HG03565 (cell line): ENCODE data around the gene LRRC3.
"Not testable (repeated sequence)": the region's sequence is repeated elsewhere in the genome, so short reads cannot be mapped to it uniquely, and the experiment has no call there.

Experiments
- ATAC-seq: cut with Tn5 transposase; IDR thresholded peaks from one replicate; pipeline ENCODE4 v1.9.1; 2021; ENCODE audit warnings: mild to moderate bottlenecking, moderate library complexity; ENCODE audit not compliant: unreplicated experiment

LRRC3 gene

DNA sequence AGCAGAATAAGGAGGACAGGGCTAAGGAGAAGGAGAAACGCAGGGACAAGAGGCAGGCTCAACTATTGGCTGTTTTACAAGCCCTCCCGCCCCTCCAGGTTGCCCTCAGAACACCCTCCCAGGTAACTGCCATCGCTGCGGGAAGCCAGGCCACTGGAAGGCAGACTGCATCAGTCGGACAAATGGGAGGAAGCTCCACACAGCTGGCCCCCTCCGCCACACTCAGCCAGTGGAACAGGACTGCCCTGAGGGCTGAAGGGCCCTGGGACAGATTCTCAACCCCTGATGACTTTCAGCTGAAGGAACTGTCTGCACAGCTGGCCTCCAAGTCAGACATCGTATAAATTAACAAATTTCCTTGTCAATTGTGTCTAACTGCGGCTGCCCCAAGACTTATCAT lies 21.8 kb downstream of the LRRC3 start:
- ATAC-seq = no peak

DNA sequence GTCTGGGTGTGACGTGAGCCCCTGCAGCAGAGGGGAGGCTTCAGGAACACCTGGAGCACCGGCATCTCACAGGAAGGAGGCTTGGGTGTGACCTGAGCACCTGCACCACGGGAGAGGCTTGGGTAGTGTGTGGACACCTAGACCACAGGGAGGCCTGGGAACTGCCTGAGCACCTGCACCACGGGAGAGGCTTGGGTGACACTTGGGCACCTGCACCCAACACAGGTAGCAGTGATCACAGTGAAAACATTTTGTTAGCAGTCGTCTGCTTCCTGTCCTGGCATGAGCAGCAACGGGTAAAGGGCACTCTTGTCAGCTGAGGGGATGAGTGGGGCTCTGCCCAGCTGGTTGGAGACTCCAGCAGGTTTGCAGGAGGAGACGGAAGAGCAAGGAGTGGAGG lies 22.4 kb downstream of the LRRC3 start:
- no peak for ATAC-seq

DNA sequence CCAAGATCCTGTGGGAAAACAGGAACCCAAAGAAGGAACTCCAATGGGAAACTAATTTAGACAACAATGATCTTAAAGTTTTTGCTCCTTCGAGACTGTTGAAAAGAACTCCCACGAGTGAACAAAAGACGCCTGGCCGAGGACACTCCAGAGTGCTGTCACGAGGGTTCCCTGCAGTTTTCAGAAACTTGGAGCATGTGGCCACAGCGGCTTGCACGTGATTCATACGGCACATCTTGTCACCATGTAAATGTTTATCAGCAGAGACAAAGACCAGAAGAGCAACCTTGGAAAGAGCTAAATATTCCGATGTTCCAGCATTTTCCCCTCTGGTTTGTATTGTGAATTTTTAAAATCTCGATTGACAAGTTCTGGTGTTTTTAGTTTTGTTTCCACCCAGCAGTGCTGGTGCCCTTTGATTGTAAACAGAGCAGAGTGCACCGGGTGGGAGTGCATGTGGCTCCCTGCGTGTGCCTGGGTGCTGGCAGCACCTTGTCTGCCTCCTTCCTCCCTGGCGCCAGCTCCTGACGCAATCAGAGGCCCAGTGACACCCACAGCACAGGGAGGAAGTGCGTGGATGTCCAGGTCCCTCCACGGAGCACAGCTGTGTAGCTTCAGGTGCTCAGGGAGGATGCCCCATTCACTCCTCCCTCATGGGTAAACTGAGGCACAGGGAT lies 23.0 kb downstream of the LRRC3 start:
- ATAC-seq = no peak

DNA sequence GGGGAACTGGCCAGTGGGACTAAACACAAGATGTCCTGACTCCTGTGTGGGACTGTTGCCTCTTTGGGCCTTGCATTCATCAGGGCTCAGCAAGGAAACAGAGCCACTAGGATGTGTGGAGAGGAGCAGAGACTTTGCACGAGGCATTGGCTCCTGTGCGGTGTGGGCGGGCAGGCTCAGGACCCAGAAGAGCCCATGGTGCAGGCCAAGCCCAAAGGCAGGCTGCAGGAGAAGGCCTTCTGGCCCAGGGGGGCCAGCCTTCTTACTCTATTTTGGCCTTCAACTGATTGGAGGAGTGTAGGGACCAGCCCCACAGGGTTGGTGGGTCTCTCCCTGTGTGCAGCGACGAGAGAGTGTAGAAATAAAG lies 23.5 kb downstream of the LRRC3 start:
- no peak for ATAC-seq

DNA sequence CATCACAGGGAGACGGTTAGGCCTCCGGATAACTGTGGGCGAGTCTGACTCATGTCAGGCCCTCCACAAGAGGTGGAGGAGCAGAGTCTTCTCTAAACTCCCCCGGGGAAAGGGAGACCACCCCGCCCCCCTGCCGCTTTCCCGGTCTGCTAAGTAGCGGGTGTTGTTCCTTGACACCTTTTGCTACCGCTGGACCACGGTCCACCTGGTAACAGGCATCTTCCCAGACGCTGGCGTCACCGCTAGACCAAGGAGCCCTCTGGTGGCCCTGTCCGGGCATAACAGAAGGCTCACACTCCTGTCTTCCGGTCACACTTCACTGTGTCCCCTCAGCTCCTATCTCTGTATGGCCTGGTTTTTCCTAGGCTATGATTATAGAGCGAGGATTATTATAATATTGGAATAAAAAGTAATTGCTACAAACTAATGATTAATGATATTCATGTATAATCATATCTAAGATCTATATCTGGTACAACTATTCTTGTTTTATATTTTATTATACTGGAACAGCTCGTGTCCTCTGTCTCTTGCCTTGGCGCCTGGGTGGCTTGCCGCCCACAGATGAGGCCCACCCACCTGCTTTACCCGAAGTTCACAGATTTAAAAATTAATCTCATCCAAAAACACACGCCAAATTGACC lies 24.4 kb downstream of the LRRC3 start:
- not testable (repeated sequence) for ATAC-seq

DNA sequence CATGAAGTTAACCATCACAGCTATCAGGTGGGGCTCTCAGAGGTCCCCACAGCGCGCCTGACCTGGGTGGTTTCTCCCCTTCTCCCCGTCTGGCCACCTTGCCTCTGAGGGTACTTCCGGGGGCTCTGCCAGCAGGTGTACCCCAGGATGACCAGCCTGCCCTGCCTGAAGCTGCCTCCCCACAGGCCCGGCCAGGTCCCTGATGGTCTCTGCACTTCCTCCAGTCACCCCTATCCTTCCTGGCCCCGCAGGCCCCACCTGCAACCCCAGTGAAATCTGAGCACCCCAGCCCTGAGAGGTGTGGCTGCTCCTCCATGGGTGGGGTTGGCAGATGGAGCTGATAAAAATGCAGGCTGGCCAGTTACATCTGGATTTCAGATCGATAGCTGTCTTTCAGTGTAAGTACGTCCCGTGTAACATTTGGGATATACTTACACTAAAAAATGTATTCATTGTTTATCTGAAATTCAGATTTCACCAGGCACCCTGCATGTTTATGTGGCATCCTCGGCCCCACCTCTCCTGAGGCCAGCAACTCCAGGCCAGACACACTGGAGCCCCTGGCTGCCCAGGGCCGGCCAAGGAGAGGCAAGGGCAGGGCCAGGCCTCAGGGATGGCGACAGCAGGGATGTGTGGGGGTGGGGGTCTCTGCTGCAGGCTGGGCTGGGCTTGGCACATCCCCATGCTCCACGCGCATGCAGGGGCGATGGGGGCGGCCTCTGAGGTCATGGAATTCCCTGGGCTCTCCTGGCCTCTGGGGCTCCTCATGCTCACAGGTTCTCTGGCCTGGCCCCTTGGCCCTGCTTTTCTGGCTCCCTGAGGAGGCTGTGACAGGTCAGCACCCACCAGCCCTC lies 25.1 kb downstream of the LRRC3 start:
- ATAC-seq = no peak

DNA sequence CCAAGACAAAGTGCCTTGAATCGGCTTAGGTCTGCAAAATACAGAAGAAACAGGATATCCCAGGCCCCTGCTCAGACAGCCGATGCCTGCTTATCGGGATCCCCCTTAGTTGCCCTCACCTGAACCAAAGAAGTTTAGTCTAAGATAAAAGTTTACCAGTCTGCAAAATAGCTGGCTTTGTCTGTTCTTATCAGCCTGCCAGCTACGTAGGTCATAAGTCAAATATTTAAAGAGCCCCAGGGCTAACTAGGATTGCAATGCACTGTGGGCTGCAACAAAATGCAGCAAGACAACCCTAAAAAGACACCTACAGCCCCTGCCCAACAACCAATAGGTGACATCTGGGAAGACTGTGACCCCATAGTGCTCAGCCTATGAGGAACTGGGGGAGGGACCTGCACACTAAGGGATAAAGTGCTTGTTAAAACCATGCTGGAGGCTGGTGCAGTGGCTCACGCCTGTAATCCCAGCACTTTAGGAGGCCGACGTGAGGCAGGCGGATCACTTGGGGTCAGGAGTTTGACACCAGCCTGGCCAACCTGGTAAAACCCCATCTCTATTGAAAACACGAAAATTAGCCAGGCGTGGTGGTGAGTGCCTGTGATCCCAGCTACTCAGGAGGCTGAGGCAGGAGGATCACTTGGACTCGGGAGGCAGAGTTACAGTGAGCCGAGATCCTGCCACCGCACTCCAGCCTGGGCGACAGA lies 27.4 kb downstream of the LRRC3 start:
- no peak for ATAC-seq

DNA sequence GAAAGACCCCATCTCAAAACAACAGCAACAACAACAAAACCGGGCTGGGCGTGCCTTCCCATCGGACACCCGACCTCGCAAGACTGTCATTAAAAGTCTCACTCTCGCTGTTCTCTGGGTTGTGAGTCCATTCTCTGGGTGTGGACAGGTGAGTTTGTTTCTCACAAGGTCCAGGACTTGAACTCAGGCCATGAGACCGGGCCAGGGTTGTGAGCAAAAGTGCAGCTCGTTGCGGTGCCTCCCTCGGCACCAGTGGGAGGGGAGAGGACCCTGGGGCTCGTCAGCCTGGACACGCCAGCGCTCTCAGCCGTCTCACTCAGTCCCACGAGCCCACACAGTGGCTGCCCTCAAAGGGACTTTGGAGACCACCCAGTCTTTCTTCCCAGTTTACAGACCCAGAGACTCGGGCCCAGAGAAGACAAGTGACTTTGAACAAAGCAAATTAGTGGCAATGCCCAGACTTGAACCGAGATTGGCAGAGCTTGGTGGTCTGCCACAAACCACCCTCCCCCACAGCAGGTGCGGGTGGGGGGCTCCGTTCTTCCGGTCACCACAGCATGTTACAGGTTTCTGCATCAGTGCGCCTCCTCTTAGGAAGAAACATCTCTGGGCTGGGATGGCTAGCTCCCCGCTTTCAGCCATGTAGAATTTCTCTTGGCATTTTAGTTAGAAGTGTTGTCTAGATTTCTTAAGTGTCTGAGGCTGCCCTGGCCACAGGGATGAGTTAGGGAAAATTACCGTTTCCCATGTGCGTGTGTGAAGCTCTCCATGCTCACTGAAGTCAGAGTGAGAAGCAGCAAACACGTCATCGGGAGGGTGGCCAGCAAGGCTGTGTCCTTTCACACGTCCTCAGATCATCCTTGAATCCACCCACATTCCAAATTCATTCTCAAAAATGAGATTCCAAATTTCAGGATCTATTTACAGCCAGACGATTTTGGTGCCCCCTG lies 28.3 kb downstream of the LRRC3 start:
- no peak for ATAC-seq

DNA sequence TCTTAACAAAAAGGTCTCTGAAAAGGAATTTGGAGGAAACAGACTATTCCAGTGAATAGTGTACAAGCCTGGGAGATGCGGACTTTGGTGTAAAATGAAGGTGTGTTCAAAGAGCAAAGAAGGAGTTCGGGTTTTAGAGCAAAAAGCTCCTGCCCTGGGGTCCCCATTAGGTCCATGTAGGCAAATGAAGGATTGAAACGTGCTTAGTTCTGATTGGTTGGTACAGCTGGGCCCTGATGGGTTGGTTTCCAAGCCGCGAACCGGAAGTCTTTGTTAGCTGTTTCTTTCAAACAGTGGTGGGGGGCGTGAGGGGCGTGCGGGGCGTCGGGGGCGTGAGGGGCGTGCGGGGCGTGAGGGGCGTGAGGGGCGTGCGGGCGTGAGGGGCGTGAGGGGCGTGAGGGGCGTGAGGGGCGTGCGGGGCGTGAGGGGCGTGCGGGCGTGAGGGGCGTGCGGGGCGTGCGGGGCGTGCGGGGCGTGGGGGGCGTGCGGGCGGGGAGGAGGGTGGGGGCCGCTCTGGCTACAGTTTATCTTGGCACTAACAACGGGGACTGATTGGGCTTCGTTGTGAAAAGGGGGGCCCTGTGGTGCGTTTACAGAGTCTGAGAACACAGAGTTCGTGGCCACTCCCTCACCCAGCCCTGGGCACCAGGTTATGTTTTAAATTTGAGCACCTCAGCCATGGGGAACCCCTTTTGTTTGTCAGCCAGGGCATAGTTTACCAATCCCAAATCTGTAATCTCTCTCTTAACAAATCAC lies 29.4 kb downstream of the LRRC3 start:
- no peak for ATAC-seq

DNA sequence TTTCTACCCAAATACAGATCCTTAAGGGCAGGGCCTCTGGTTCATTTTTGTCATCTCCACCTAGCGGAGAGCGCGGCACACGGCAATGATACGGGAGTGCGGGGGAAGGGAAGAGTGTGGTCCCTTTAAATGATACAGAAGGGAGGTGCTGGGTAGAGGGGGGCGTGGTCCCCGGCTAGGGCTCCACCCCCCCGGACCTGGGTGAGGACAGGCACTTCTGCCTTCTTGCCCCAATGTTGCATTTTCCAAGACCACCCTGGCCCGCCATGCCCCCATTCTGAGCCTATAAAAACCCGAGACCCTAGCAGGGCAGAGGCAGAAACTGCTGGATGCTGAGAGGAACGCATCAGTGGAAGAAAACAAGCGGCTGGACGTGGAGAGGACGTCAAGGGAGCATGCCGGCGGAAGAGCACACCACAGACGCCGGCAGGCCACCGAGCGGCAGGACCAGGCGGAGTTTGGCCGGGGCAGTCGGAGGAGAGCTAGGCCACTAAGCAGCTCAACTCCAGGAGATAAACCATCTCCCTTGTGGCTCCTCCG lies 30.0 kb downstream of the LRRC3 start:
- ATAC-seq = no peak

DNA sequence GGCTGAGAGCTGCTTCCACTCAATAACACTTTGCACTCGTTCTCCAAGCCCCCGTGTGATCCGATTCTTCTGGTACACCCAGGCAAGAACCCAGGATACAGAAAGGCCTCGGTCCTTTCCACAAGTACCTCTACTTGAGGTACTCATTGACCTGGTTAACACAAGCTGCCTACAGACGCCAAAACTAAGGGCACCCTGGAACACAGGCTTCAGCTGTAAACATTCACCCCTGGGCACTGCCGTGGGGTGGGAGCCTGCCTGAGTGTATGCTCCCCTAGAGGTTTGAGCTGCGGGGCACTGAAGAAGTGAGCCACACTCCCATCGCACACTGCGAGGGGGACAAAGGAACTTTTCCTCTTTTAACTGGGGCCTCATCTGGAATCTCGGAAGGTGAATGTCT lies 30.5 kb downstream of the LRRC3 start:
- ATAC-seq = no peak

DNA sequence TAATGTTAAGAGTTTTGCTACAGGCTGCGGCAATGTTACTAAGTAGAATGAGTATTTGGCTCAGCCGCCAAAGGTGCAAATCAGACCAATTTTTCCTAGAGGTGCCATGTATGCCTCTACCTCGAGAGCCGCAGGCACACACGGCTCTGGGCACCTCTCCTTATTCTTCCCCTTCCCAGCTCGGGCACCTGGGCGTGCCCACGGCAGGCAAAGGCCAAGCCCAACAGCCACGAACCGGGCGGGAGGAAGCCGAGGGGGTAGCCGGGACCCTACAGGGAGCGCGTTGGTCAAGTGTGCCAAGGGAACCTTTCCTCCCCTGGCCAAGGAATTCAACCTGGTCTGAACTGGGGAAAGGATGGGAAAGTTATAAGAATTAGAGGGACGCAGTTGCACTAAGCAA lies 31.0 kb downstream of the LRRC3 start:
- no peak for ATAC-seq

DNA sequence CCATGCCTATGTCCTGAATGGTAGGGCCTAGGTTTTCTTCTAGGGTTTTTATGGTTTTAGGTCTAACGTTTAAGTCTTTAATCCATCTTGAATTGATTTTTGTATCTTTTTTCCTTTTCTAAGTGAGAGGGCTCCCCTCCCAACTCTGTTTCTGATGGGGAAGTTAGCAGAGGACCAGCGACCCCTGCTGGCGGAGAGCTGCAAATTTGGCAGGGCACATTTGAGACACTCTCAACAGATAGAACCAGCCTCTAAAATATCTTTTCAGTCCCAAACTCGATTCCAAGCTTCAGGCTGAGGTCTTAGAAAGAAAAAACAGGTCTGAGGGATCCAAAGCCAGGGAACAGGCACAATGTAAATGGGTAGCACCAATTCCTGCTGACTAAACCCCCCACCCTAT lies 32.5 kb downstream of the LRRC3 start:
- no peak for ATAC-seq

DNA sequence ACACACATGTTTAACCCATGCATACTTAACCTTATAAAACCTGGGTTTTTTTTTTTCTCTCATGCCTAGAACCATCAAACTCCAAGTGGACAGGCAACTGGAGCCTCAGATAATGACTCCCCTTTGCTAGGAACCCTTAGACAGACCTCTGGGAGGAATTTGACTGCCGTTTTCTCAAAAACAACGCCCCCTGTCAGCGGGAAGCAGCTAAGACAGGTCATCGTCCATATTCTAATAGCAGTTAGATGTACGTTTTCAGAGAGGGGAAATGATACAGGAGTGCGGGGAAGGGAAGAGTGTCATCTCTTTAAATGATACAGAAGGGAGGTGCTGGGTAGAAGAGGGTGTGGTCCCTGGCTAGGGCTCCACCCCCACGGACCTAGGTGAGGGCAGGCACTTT lies 34.7 kb downstream of the LRRC3 start:
- ATAC-seq = no peak

DNA sequence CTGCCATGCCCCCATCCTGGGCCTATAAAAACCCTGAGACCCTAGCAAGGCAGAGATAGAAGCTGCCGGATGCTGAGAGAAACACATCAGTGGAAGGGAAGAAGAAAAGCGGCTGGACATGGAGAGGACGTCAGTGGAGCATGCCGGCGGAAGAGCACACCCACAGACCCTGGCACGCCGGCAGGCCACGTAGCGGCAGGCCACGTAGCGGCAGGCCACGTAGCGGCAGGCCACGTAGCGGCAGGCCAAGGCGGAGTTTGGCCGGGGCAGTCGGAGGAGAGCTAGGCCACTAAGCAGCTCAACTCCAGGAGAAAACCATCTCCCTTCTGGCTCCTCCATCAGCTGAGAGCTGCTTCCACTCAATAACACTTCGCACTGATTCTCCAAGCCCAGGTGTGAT lies 35.1 kb downstream of the LRRC3 start:
- ATAC-seq = no peak

DNA sequence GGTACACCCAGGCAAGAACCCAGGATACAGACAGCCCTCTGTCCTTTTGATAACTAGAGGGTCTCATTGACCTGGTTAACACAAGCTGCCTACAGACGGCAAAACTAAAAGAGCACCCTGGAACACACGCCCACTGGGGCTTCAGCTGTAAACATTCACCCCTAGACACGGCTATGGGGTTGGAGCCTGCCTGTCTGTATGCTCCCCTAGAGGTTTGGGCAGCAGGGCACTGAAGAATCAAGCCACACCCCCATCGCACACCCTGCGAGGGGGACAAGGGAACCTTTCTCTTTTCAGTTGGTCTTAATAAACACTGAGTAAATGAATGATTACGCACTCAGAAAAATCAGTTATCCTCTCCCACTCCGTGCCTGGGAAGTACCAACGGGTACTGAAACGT lies 35.5 kb downstream of the LRRC3 start:
- no peak for ATAC-seq

DNA sequence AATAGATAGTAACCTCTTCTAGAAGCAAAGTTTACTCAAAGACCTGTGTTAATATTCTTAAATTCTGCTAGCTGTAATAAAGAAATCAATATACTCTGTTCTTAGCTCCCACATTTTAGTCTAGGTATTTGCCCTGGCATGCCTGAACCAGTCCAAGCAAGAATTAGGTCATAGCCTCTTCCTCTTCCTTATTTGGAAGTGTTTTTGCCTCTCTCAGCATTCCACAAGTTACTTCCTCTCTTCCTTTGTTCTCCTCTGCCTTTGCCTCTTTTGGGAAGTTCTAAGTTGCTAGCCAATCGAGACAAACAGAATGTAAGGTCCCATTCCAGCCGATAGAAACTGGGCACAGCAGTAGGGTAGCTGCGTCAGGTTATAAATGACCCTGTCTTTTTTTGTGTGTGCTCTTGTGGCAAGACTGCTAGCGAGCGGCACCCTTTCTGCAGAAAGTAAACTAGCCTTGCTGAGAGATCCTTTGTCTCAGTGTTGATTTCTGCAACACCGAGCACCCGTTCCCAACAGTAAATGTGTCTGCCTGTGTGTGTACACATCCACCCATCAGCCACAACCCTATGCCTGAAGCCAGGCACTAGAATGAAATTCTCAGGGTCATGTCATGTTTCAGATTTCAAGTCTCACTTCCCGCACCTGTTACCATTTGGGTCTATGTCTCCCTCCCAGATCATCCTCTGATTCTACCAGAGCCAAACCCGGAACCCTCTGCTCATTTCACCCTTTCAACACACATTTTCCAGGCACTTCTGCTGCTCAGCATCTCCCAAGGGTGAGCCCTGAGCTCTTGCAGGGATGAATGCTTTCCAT lies 37.5 kb downstream of the LRRC3 start:
- no peak for ATAC-seq

DNA sequence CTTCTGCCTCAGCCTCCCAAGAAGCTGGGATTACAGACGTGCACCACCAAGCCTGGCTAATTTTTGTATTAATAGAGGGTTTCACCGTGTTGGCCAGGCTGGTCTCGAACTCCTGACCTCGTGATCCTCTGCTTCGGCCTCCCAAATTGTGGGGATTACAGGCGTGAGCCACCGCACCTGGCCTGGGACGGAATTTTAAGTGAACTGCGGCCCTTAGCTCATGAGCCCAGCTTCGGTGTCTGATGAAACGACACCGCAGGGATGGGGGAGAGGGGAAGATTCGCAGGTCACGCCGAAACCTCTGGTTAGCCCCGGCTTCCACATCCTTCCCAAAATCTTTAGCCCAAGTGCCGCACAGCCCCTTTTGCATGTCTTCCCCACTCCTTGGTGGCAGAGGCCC lies 39.1 kb downstream of the LRRC3 start:
- no peak for ATAC-seq

DNA sequence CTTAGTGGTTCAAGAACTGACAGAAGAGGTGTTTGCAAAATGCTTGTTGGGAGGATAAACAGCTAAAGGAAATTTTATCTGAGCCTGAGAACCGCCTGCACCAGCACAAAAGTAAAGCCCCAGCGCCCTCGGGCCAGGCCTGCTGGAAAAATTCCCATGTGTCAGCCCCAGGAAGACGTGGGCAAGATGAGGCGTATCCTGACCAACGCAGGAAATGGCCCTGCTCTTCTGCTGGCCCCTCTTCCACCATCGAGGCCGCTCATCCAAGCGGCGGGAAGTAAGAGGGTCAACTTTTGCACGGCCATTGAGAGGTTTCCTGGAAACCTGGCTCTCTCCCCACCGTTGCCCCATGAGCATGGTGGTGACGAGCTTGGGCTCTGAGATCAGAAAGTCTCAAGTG lies 39.6 kb downstream of the LRRC3 start:
- ATAC-seq = no peak
